Neural progenitor cell (in vitro differentiated cells): ENCODE measurements around the gene PCSK6. TPM values are rescaled to one million over a fixed set of nuclear protein-coding genes. Genes with fewer than 3 reads are reported as not detected.
"Not testable (repeated sequence)": the region's sequence is repeated elsewhere in the genome, so short reads cannot be mapped to it uniquely, and the experiment has no call there.

Experiments used
- DNase-seq: peaks from one replicate; pipeline ENCODE4 v3.0.0-alpha.2; 2016; ENCODE audit warnings: low spot score
- H2AFZ ChIP-seq: fragments of 200-600 bp; sonication (generic); replicated peaks from 2 replicates; pipeline ENCODE4 v1.6.1; 2016; ENCODE audit warnings: antibody characterized with exemption
- H3F3A ChIP-seq: fragments of 200-600 bp; sonication (generic); 2 replicates; pipeline ENCODE4 v1.6.1; 2016; ENCODE audit warnings: antibody characterized with exemption, low read depth
- H3K27ac ChIP-seq: fragments of 200-600 bp; sonication (generic); 2 replicates; pipeline ENCODE4 v1.5.1; 2016; ENCODE audit warnings: mild to moderate bottlenecking
- H3K27me3 ChIP-seq: fragments of 200-600 bp; sonication (generic); 2 replicates; pipeline ENCODE4 v1.6.1; 2016; ENCODE audit warnings: mild to moderate bottlenecking, moderate library complexity
- H3K36me3 ChIP-seq: fragments of 200-600 bp; sonication (generic); 2 replicates; pipeline ENCODE4 v1.5.1; 2016
- H3K4me1 ChIP-seq: fragments of 200-600 bp; sonication (generic); 2 replicates; pipeline ENCODE4 v1.6.1; 2016; ENCODE audit warnings: mixed run types
- H3K4me2 ChIP-seq: fragments of 200-600 bp; sonication (generic); 2 replicates; pipeline ENCODE4 v1.6.1; 2016
- H3K4me3 ChIP-seq: fragments of 200-600 bp; sonication (generic); 2 replicates; pipeline ENCODE4 v1.5.1; 2016
- H3K79me2 ChIP-seq: fragments of 200-600 bp; sonication (generic); 2 replicates; pipeline ENCODE4 v1.6.1; 2016; ENCODE audit warnings: low read depth
- H3K9ac ChIP-seq: fragments of 200-600 bp; sonication (generic); 2 replicates; pipeline ENCODE4 v1.6.1; 2016
- H3K9me3 ChIP-seq: fragments of 200-600 bp; sonication (generic); 2 replicates; pipeline ENCODE4 v1.5.1; 2016; ENCODE audit warnings: low read depth
- H4K20me1 ChIP-seq: fragments of 200-600 bp; sonication (generic); 2 replicates; pipeline ENCODE4 v1.6.1; 2016; ENCODE audit warnings: low read depth
- H3K27ac Mint-ChIP-seq: 3 replicates; pipeline ENCODE4 v1.8.0; 2021; ENCODE audit warnings: mixed read lengths
- H3K27me3 Mint-ChIP-seq: 2 replicates; pipeline ENCODE4 v1.8.0; 2022; ENCODE audit warnings: low read depth, mild to moderate bottlenecking, inconsistent platforms, moderate library complexity, mixed read lengths; ENCODE audit not compliant: insufficient read depth
- H3K36me3 Mint-ChIP-seq: 3 replicates; pipeline ENCODE4 v1.8.0; 2021; ENCODE audit warnings: mixed read lengths
- H3K4me1 Mint-ChIP-seq: 3 replicates; pipeline ENCODE4 v1.8.0; 2021; ENCODE audit warnings: mixed read lengths
- H3K4me3 Mint-ChIP-seq: 3 replicates; pipeline ENCODE4 v1.8.0; 2021; ENCODE audit warnings: mild to moderate bottlenecking, moderate library complexity, mixed read lengths
- H3K9me3 Mint-ChIP-seq: 3 replicates; pipeline ENCODE4 v1.8.0; 2020; ENCODE audit warnings: mixed read lengths
- CTCF ChIP-seq: fragments of 200-600 bp; sonication (generic); IDR thresholded peaks from 2 replicates; pipeline ENCODE4 v1.5.1; 2017; ENCODE audit warnings: antibody characterized with exemption, mild to moderate bottlenecking
- EZH2 ChIP-seq: fragments of 200-600 bp; sonication (generic); IDR thresholded peaks from 2 replicates; pipeline ENCODE4 v1.6.1; 2017; ENCODE audit warnings: antibody characterized with exemption, mild to moderate bottlenecking, moderate library complexity
- EZH2phosphoT487 ChIP-seq: fragments of 200-600 bp; sonication (generic); IDR thresholded peaks from 2 replicates; pipeline ENCODE4 v1.6.1; 2017; ENCODE audit warnings: antibody characterized with exemption
- total RNA-seq: library from RNA; depleted of rRNA; stranded (reverse); fragments of >200 nt; gene quantifications from 2 replicates; pipeline ENCODE4 v1.2.3, GENCODE V29; 2015; ENCODE audit warnings: low replicate concordance

The PCSK6 gene
- total RNA-seq, 1 donor from 2014 or later: 1.9 TPM

DNA sequence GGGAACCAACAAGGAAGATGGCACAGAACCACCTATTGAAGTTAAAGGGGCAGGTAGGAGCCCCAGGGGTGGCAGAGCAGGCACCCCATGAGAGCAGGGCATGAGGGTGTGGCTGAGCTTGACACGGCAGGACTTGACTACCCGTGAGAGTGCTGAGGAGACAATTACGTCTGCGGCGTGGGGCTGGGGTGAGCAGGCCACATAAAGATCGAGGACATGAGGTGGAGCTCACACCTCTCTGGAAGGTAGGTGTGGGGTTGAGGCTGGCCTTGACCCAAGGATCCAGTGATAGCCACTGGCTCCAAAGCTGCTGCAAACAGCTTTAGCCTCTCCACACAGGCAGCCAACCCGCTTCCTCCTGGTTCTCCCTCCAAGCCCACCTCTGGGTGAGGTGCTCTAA, 64.5 kb downstream of the PCSK6 start:
- no peaks in the 10 kb centered on the region for H3K79me2 ChIP-seq
- H3K27ac ChIP-seq: no peak overlapping the region
- H3K36me3 Mint-ChIP-seq: peaks cover 2% of the 10 kb centered on the region
- no peak overlapping the region for H3K4me2 ChIP-seq
- H2AFZ ChIP-seq: no peak overlapping the region
- H3K4me3 ChIP-seq: no peak overlapping the region
- H4K20me1 ChIP-seq: no peaks in the 10 kb centered on the region
- H3K9me3 ChIP-seq: no peaks in the 10 kb centered on the region
- H3K4me1 ChIP-seq: no peaks in the 10 kb centered on the region
- DNase-seq: no peak
- no peak for TF ChIP-seq CTCF
- H3K27me3 ChIP-seq: no peaks in the 10 kb centered on the region
- H3K4me3 Mint-ChIP-seq: no peak overlapping the region
- H3K9ac ChIP-seq: no peak overlapping the region
- no peaks in the 10 kb centered on the region for H3K36me3 ChIP-seq
- peaks cover 9% of the 10 kb centered on the region for H3K27me3 Mint-ChIP-seq
- H3K4me1 Mint-ChIP-seq: peaks cover 25% of the 10 kb centered on the region
- no peaks in the 10 kb centered on the region for H3K9me3 Mint-ChIP-seq
- no peak overlapping the region for H3K27ac Mint-ChIP-seq
- no peaks in the 10 kb centered on the region for H3F3A ChIP-seq

DNA sequence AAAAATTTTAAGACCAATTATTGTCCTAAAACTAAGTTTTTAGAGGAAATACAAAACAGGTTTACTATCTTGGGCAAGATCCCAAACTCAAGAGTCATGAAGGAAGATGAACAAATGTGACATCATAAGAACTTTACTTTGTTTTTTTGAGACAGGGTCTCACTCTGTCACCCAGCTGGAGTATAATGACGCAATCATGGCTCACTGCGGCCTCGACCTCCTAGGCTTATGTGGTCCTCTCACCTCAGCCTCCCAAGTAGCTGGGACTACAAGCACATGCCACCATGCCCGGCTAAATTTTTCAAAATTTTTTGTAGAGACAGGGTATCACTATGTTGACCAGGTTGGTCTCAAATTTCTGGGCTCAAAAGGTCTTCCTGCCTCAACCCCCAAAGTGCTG, 69.3 kb downstream of the PCSK6 start:
- TF ChIP-seq CTCF (no peak), EZH2 (no peak), EZH2phosphoT487 (no peak)

DNA sequence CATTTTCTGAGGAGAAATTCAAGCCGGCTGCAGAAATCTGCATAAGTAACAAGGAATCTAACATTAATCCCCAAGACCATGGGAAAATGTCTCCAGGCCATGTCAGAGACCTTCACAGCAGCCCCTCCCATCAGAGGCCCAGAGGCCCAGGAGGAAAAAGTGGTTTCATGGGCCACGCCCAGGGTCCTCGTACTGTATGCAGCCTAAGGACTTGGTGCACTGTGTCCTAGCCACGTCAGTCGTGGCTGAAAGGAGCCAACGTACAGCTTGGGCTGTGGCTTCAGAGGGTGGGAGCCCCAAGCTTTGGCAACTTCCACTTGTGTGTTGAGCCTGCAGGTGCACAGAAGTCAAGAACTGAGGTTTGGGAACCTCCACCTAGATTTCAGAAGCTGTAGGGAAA, 73.0 kb downstream of the PCSK6 start:
- H3K27ac Mint-ChIP-seq, H3K36me3 Mint-ChIP-seq, DNase-seq: not testable (repeated sequence)

More for the DNA sequence above, 69.3 kb downstream of the PCSK6 start:
- Mint-ChIP-seq H3K27ac (no peak overlapping the region), H3K27me3 (peaks cover 4% of the 10 kb centered on the region), H3K9me3 (peaks cover 8% of the 10 kb centered on the region), H3K36me3 (peaks cover 2% of the 10 kb centered on the region), H3K4me1 (no peaks in the 10 kb centered on the region), H3K4me3 (no peak overlapping the region)
- no peaks in the 10 kb centered on the region for H3K36me3 ChIP-seq
- H3K27ac ChIP-seq: no peak overlapping the region
- H3K4me2 ChIP-seq: no peak overlapping the region
- H4K20me1 ChIP-seq: no peaks in the 10 kb centered on the region
- no peak overlapping the region for H2AFZ ChIP-seq
- H3K9me3 ChIP-seq: no peaks in the 10 kb centered on the region
- no peaks in the 10 kb centered on the region for H3K27me3 ChIP-seq
- H3K4me3 ChIP-seq: no peak overlapping the region
- H3K4me1 ChIP-seq: no peaks in the 10 kb centered on the region
- H3F3A ChIP-seq: no peaks in the 10 kb centered on the region
- H3K9ac ChIP-seq: no peak overlapping the region
- DNase-seq: no peak
- H3K79me2 ChIP-seq: no peaks in the 10 kb centered on the region

DNA sequence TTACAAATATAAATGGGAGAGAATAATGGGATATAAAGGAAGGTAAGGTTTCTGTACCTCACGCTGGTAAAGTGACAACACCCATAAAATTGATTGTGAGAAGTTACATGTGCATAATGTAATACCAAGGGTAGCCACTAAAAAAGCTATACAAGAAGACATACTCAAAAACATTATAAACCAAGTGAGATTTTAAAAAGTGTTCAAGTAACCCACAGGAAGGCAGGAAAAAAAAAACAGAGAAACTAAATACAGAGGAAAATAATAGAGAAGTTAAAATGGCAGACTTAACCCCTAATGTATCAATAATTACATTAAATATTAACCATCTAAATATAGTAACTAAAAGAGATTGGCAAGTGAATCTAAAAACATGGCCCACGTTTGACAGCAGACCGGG, 76.3 kb downstream of the PCSK6 start:
- H3K27me3 Mint-ChIP-seq: peaks cover 2% of the 10 kb centered on the region
- DNase-seq: no peak
- Histone ChIP-seq H4K20me1 (no peaks in the 10 kb centered on the region), H3K4me3 (no peak overlapping the region), H3K9me3 (no peaks in the 10 kb centered on the region), H3K79me2 (no peaks in the 10 kb centered on the region), H3K4me2 (no peak overlapping the region), H3K27me3 (no peaks in the 10 kb centered on the region), H3K9ac (no peak overlapping the region), H2AFZ (no peak overlapping the region), H3K36me3 (no peaks in the 10 kb centered on the region), H3F3A (no peaks in the 10 kb centered on the region), H3K4me1 (peaks cover 6% of the 10 kb centered on the region), H3K27ac (no peak overlapping the region)
- H3K27ac Mint-ChIP-seq: no peak overlapping the region
- TF ChIP-seq EZH2phosphoT487: no peak
- TF ChIP-seq CTCF: no peak
- TF ChIP-seq EZH2: no peak
- H3K4me1 Mint-ChIP-seq: peaks cover 2% of the 10 kb centered on the region
- peaks cover 3% of the 10 kb centered on the region for H3K36me3 Mint-ChIP-seq
- no peak overlapping the region for H3K4me3 Mint-ChIP-seq
- H3K9me3 Mint-ChIP-seq: peaks cover 8% of the 10 kb centered on the region

More for the DNA sequence above, 73.0 kb downstream of the PCSK6 start:
- not testable (repeated sequence) for H2AFZ ChIP-seq, H3K27ac ChIP-seq, H3K4me1 ChIP-seq, H3K9me3 Mint-ChIP-seq, H4K20me1 ChIP-seq, H3K27me3 Mint-ChIP-seq, H3K4me2 ChIP-seq, H3F3A ChIP-seq, H3K4me1 Mint-ChIP-seq, H3K36me3 ChIP-seq, H3K79me2 ChIP-seq, H3K4me3 ChIP-seq, H3K9ac ChIP-seq, H3K9me3 ChIP-seq, H3K4me3 Mint-ChIP-seq, H3K27me3 ChIP-seq
